ENCODE measurements around the gene FAM89B.
"Not testable (repeated sequence)": the region's sequence is repeated elsewhere in the genome, so short reads cannot be mapped to it uniquely, and the experiment has no call there.

Gene FAM89B

GRCh38 chr11:65558002-65558929 is 14.1 kb upstream of the FAM89B start, which contains the start of gene LTBP3:
TSS of gene LTBP3 (minus strand) at chr11:65558359. CDS start at chr11:65557959, 400 bp downstream.
- peak in 1 of 2 experiments; percentile 47 for DNase-seq

GRCh38 chr11:65558930-65559509 is 13.3 kb upstream of the FAM89B start:
- no peak for DNase-seq

GRCh38 chr11:65559535-65559934 is 12.8 kb upstream of the FAM89B start:
- no peak for DNase-seq

- DNase-seq = no peak
These were observed 12.3 kb upstream of the FAM89B start for GRCh38 chr11:65559951-65560537.

GRCh38 chr11:65560555-65561418 is 11.6 kb upstream of the FAM89B start:
- no peak for DNase-seq

- no peak for DNase-seq
These were observed 10.3 kb upstream of the FAM89B start for GRCh38 chr11:65562020-65562419.

- no peak for DNase-seq
These were observed 9.6 kb upstream of the FAM89B start for GRCh38 chr11:65562788-65563187.

GRCh38 chr11:65563601-65564000 is 8.7 kb upstream of the FAM89B start:
- no peak for DNase-seq

- not testable (repeated sequence) for DNase-seq
These were observed 7.3 kb upstream of the FAM89B start for GRCh38 chr11:65564879-65565559.

- no peak for DNase-seq
These were observed 6.5 kb upstream of the FAM89B start for GRCh38 chr11:65565624-65566453.

- DNase-seq = no peak
These were observed 3.0 kb upstream of the FAM89B start for GRCh38 chr11:65569164-65569972.

- peak; percentile 96 to 98 for DNase-seq
These were observed 2.1 kb upstream of the FAM89B start, which contains the start of gene ZNRD2 for GRCh38 chr11:65569973-65570918. TSS of gene ZNRD2 (plus strand) at chr11:65570477. CDS start at chr11:65570492, 15 bp downstream.

- DNase-seq = no peak
These were observed 918 bp upstream of the FAM89B start for GRCh38 chr11:65571420-65571819.

- DNase-seq = no peak
These were observed 398 bp upstream of the FAM89B start for GRCh38 chr11:65571940-65572339.

GRCh38 chr11:65573391-65574079 is 1.2 kb downstream of the FAM89B start:
- DNase-seq = no peak

GRCh38 chr11:65574109-65574810 is 1.9 kb downstream of the FAM89B start:
- DNase-seq = peak; percentile 81 to 86

- DNase-seq = no peak
These were observed 2.7 kb downstream of the FAM89B start for GRCh38 chr11:65574811-65575567.
